ENCODE measurements around the gene MAP1LC3B2. TPM values are rescaled to one million over a fixed set of nuclear protein-coding genes. Genes with fewer than 3 reads are reported as not detected.

MAP1LC3B2 gene
- polyA plus RNA-seq, 1 of the 3 experiments (the other 2 are of a cell fraction): 0.76 TPM

DNA sequence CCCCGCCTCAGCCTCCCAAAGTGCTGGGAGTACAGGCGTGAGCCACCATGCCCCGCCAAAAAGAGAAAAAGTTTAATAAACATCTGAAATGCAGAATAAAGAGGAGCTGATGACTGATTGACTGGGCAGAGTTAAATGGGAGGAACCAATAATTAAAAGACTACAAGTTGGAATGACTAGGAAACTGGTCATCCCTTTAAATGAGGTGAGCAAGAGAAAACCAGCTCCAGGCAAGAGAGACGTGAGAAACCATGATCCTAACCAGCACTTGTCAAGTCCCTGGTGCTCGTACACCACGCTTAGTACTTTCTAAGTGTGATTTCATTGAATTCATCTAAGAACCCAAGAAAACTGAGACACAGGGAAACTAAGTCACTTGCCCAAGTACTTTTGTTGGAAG, 47.9 kb downstream of the MAP1LC3B2 start:
- CTCF ChIA-PET: no interaction called here
- Histone ChIP-seq H3K9ac (no peak overlapping the region), H3K4me1 (ENCODE audit: control insufficient read depth in 1 of 2, insufficient read depth in 2 of 2, low read depth in 1 of 2, low read length in 1 of 2) (peaks cover 3 to 6% of the 10 kb centered on the region in 2 experiments; a peak in 2 of 4 replicates), H3K9me2 (no peaks in the 10 kb centered on the region), H3K27me3 (ENCODE audit: insufficient read depth) (no peaks in the 10 kb centered on the region), H3K4me2 (no peak overlapping the region), H2AFZ (ENCODE audit: low read depth) (no peak overlapping the region), H3K9me3 (no peaks in the 10 kb centered on the region), H3K36me3 (replicated peaks in 1 of 2; ENCODE audit: control insufficient read depth in 1 of 2, insufficient read depth in 2 of 2, low read length in 1 of 2) (no peaks in the 10 kb centered on the region), H3K4me3 (ENCODE audit: low read depth in 2 of 2, low read length in 1 of 2) (no peak overlapping the region), H3F3A (replicated peaks; ENCODE audit: insufficient read depth) (no peaks in the 10 kb centered on the region), H4K20me1 (ENCODE audit: insufficient read depth) (no peaks in the 10 kb centered on the region), H3K27ac (ENCODE audit: low read depth in 2 of 2, low read length in 1 of 2) (no peak overlapping the region), H3K79me2 (ENCODE audit: insufficient read depth) (no peaks in the 10 kb centered on the region)
- no peak for DNase-seq
- TF ChIP-seq EZH2phosphoT487 (IDR thresholded peaks at IDR 0.05; ENCODE audit: borderline replicate concordance, low read depth) (no peak), TAF1 (IDR thresholded peaks at IDR 0.05; ENCODE audit: borderline replicate concordance, low read depth, low read length) (no peak), TEAD4 (IDR thresholded peaks at IDR 0.05; ENCODE audit: borderline replicate concordance, insufficient read depth) (no peak), SIN3A (IDR thresholded peaks at IDR 0.05; ENCODE audit: borderline replicate concordance, low read depth, low read length) (no peak)
- TF ChIP-seq, protein P1, sequence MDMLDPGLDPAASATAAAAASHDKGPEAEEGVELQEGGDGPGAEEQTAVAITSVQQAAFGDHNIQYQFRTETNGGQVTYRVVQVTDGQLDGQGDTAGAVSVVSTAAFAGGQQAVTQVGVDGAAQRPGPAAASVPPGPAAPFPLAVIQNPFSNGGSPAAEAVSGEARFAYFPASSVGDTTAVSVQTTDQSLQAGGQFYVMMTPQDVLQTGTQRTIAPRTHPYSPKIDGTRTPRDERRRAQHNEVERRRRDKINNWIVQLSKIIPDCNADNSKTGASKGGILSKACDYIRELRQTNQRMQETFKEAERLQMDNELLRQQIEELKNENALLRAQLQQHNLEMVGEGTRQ (IDR thresholded peaks at IDR 0.05; ENCODE audit: borderline replicate concordance, low read depth, low read length): no peak
- 96% methylated on average over 6 of the region's 6 CpGs for WGBS (ENCODE audit: low lambda C conversion rate)
- POLR2A ChIA-PET: no interaction called here

GRCh38 chr12:116609319-116610114, 50.3 kb downstream of the MAP1LC3B2 start:
- H2AFZ ChIP-seq (ENCODE audit: low read depth): peak overlapping the region; percentile 56; the same call in 1 of the 2 replicates
- no peaks in the 10 kb centered on the region for H3K27me3 ChIP-seq (ENCODE audit: insufficient read depth)
- DNase-seq: no peak
- H3K4me2 ChIP-seq: no peak overlapping the region
- H4K20me1 ChIP-seq (ENCODE audit: insufficient read depth): no peaks in the 10 kb centered on the region
- 93% methylated on average over 8 of the region's 8 CpGs for WGBS (ENCODE audit: low lambda C conversion rate)
- no peak overlapping the region for H3K4me3 ChIP-seq (ENCODE audit: low read depth in 2 of 2, low read length in 1 of 2)
- TF ChIP-seq SMC3 (IDR thresholded peaks at IDR 0.05; ENCODE audit: low read depth, low read length) (peak; percentile 43), IRF3 (IDR thresholded peaks at IDR 0.05; ENCODE audit: low read depth, low read length) (no peak), FOXM1 (IDR thresholded peaks at IDR 0.05; ENCODE audit: low read depth) (no peak), CHD2 (IDR thresholded peaks at IDR 0.05; ENCODE audit: low read length, partially characterized antibody) (no peak), NFIC (IDR thresholded peaks at IDR 0.05; ENCODE audit: borderline replicate concordance) (no peak), TCF12 (IDR thresholded peaks at IDR 0.05) (no peak), GABPA (IDR thresholded peaks at IDR 0.05; ENCODE audit: low read depth) (no peak), RAD21 (IDR thresholded peaks at IDR 0.05; ENCODE audit: low read length) (peak; percentile 60), RXRA (IDR thresholded peaks at IDR 0.05; ENCODE audit: borderline replicate concordance, low read depth) (no peak), JUND (IDR thresholded peaks at IDR 0.05) (no peak), USF1 (IDR thresholded peaks at IDR 0.05; ENCODE audit: borderline replicate concordance, low read depth) (no peak)
- TF ChIP-seq, protein P2, sequence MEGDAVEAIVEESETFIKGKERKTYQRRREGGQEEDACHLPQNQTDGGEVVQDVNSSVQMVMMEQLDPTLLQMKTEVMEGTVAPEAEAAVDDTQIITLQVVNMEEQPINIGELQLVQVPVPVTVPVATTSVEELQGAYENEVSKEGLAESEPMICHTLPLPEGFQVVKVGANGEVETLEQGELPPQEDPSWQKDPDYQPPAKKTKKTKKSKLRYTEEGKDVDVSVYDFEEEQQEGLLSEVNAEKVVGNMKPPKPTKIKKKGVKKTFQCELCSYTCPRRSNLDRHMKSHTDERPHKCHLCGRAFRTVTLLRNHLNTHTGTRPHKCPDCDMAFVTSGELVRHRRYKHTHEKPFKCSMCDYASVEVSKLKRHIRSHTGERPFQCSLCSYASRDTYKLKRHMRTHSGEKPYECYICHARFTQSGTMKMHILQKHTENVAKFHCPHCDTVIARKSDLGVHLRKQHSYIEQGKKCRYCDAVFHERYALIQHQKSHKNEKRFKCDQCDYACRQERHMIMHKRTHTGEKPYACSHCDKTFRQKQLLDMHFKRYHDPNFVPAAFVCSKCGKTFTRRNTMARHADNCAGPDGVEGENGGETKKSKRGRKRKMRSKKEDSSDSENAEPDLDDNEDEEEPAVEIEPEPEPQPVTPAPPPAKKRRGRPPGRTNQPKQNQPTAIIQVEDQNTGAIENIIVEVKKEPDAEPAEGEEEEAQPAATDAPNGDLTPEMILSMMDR (IDR thresholded peaks at IDR 0.05): peak; percentile 52
- ChIA-PET POLR2A (no interaction called here), CTCF (interaction anchor here (0.6 to 2.2 kb wide), 8 partner anchors 10 to 576 kb away, joined by 3 to 11 read pairs (median 3); no protein-coding TSS in a partner anchor)
- no peak overlapping the region for H3K9ac ChIP-seq
- no peak overlapping the region for H3K27ac ChIP-seq (ENCODE audit: low read depth in 2 of 2, low read length in 1 of 2)
- no peaks in the 10 kb centered on the region for H3K9me2 ChIP-seq
- no peaks in the 10 kb centered on the region; a peak in 1 of 4 replicates for H3K4me1 ChIP-seq (ENCODE audit: control insufficient read depth in 1 of 2, insufficient read depth in 2 of 2, low read depth in 1 of 2, low read length in 1 of 2)
- no peaks in the 10 kb centered on the region for H3K9me3 ChIP-seq
- no peaks in the 10 kb centered on the region for H3K36me3 ChIP-seq (replicated peaks in 1 of 2; ENCODE audit: control insufficient read depth in 1 of 2, insufficient read depth in 2 of 2, low read length in 1 of 2)
- H3F3A ChIP-seq (replicated peaks; ENCODE audit: insufficient read depth): no peaks in the 10 kb centered on the region
- no peaks in the 10 kb centered on the region for H3K79me2 ChIP-seq (ENCODE audit: insufficient read depth)

Data from SK-N-SH (cell line).